Activated gamma-delta T cell (primary cell): ENCODE measurements around the gene AACS.
"Not testable (repeated sequence)": the region's sequence is repeated elsewhere in the genome, so short reads cannot be mapped to it uniquely, and the experiment has no call there.

ENCODE experiments used
- DNase-seq: peaks from one replicate; lab custom pipeline; 2025; lab: John Stamatoyannopoulos, UW

The AACS gene

GRCh38 chr12:125057708-125058107 is 7.5 kb upstream of the AACS start:
- no peak for DNase-seq

- DNase-seq = no peak
Observed at GRCh38 chr12:125061229-125061628, 4.0 kb upstream of the AACS start.

GRCh38 chr12:125063522-125063921 is 1.7 kb upstream of the AACS start:
- DNase-seq = not testable (repeated sequence)

DNA sequence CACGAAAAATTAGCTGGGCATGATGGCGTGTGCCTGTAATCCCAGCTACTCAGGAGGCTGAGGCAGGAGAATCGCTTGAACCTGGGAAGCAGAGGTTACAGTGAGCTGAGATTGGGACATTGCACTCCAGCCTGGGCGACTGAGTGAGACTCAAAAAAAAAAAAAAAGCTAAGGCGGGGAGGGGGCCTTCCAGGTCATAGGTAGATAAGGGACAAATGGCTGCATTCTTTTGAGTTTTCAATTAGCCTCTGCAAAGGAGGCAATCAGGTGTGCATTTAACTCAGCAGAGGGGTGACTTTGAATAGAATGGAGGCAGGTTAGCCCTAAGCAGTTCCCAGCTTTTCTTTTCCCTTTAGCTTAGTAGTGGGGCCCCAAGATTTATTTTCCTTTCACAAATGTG is 743 bp upstream of the AACS start:
- no peak for DNase-seq

- no peak for DNase-seq
Observed at GRCh38 chr12:125065919-125066570, 810 bp downstream of the AACS start.

DNA sequence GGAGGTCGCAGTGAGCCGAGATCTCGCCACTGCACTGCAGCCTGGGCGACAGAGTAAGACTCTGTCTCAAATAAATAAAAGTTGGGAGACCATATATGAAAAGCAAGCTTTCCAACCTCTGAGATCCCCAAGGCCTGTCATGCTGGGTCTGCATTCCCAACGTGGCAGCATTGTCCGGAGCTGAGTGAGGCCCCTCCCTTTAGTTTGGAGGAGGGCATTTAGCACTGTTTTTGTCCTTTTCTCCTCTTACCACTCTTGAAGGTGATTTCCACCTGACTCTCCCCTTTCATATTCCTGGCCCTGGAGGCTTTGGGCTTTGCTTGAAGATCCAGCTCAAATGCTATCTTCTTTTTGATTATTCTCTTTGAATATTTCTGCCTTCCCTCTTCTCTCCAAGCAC is 3.2 kb downstream of the AACS start:
- no peak for DNase-seq

GRCh38 chr12:125069616-125070015 is 4.4 kb downstream of the AACS start:
- DNase-seq = no peak

DNA sequence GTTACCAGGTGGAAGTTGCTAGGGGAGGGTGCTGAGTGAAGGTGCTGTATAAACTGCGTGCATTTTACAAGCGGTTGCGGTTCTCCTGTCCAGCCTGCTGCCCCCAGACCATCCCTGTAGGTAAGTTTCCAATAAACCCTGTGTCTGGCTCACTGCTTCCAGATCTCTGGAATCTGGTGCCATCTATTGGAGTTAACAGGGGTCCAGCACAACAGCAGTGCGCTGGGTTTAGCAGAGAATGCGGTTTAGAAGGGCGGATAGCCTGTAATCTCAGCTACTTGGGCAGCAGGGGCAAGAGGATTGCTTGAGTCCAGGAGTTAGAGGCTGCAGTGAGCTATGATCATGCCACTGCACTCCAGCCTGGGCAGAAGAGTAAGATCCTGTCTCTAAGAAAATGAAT is 4.9 kb downstream of the AACS start:
- DNase-seq = no peak

DNA sequence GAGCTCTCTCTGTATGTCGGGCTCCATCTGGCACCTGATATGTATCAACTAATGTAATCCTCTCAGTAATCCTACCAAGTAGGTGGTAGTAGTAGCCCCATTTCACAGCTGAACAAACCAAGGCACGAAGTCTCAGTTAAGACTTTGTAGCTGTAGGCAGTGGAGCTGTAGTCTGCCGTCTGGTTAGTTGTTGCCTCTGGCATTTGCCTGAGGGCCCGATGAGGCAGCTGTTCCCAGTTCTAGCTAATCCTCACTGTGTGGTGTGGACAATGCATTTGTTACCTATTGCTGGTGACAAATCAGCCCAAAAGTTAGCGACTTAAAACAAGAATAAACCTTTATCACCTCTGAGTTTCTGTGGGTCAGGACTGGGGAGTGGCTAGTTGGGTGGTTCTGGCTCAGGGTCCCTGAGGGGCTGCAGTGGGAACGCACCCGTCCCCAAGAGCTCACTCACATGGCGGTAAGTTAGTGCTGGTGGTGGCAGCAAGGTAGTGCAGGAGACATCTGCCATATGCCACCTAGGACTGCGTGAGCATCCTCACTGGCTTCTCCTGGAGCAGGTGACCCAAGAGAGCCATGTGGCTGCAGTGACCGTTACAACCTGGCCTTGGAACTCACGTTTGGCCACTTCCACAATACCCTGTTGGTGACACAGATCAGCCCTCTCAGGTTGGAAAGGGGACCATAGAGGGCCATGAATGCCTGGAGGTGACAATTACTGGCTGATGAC is 5.6 kb downstream of the AACS start:
- no peak for DNase-seq

- no peak for DNase-seq
Observed at GRCh38 chr12:125071456-125071855, 6.2 kb downstream of the AACS start.

DNA sequence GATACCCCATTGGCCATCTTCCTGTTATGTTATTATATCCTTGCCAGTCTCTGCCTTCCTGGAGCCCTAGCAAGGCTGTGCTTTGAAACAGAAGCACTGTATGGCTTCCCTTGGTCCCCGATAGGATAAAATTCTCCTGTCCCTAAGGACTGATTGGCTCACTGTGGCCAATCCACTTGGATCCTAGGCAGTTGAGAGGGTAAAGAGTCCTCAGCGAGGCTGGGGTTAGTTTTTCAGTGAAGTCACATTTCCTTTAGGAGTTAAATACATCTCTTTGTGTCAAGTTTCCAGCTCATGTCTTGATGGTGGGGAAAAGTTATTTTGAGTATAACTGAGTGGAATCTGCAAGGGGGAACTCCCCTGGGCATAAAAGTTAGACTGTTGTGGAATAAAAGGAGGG is 7.3 kb downstream of the AACS start:
- DNase-seq = no peak

DNA sequence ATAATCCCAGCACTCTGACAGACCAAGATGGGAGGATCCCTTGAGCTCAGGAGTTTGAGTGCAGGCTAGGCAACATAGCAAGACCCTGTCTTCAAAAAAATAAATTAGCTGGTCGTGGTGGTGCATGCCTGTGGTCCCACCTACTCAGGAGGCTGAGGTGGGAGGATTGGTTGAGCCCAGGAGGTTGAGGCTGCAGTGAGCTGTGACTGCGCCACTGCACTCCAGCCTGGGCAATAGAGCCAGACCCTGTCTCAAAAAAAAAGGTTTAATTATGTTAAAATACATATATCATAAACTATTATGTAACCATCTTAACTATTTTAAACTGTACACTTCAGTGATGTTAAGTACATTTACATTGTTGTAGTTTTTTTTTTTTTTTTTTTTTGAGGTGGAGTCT is 9.1 kb downstream of the AACS start:
- not testable (repeated sequence) for DNase-seq

- no peak for DNase-seq
Observed at GRCh38 chr12:125076103-125076502, 10.9 kb downstream of the AACS start.

GRCh38 chr12:125079084-125079483 is 13.8 kb downstream of the AACS start:
- DNase-seq = no peak

GRCh38 chr12:125079648-125080645 is 14.7 kb downstream of the AACS start:
- no peak for DNase-seq

DNA sequence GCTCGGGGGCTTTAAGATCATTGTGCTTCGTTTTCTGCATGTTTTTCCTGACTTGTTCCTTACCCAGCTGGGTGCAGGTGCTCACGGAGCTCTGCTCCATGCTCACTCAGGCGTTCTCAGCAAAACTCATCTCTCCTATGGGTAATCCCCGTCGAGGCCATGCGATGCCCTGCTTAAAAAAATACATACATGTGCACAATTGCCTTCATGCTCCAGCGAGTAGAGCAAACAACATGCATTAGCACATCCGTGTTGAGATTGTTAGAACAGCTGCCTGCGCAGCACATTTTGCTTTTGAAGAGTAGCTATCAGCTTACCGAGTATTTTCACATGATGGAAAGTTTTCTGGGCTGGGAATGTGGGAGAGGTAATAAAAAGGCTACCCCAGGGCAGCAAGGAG is 16.2 kb downstream of the AACS start:
- DNase-seq = no peak

- DNase-seq = no peak
Observed at GRCh38 chr12:125083072-125083471, 17.8 kb downstream of the AACS start.

GRCh38 chr12:125088199-125088598 is 23.0 kb downstream of the AACS start:
- DNase-seq = not testable (repeated sequence)

GRCh38 chr12:125089083-125089482 is 23.8 kb downstream of the AACS start:
- DNase-seq = no peak

DNA sequence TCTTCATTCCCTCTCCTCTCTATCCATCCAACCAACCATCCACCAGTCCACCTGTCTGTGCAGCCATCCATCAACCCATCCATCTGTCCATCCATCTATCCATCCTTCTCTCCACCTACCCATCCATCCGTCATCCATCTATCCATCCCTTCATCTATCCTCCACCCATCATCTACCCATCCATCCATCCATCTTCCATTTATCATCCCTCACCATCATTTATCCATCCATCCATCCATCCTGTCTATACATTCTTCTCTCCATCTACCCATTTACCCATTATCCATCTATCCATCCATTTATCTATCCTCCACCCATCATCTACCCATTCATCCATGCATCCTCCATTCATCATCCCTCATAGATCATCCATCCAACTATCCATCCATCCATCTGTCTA is 24.4 kb downstream of the AACS start:
- no peak for DNase-seq

- no peak for DNase-seq
Observed at GRCh38 chr12:125090437-125090836, 25.2 kb downstream of the AACS start.

DNA sequence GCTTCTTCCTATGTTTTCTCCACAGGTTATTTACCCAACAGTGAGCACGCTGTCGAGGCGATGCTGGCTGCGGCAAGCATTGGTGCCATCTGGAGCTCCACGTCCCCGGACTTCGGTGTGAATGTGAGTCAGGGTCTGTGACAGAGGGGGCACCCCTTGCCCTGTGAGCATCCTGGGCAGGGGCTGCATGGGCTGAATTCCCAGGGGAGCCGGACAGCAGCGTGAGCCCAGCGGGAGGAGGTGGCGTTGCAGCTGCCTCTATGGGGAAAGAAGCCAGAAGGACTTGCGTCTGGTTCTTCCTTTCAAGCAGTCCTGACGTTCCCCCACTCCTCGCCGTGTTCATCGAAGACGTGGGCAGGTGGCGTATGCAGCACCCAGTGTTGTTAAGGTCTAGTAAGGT is 26.2 kb downstream of the AACS start:
- no peak for DNase-seq
